Left lung (tissue), 14 donors: ENCODE results near the gene ZNF780A. TPM values are rescaled to one million over a fixed set of nuclear protein-coding genes. Genes with fewer than 3 reads are reported as not detected.

ENCODE experiments used
- ATAC-seq: fragments of 200-7000 bp; cut with Tn5 transposase; one replicate; pipeline ENCODE4 v1.9.1; 2020; ENCODE audit warnings: moderate library complexity
- DNase-seq, 4 donors: peaks; one replicate each; pipeline ENCODE4 v3.0.0-alpha.2; 2013 to 2020
- H3K27ac ChIP-seq, 2 donors: fragments of 200-600 bp; sonication (generic) in 1 of 2; one replicate each; pipeline versions ENCODE4 v1.5.0 to v1.8.0; 2020 to 2021
- H3K27me3 ChIP-seq, 2 donors: fragments of 200-600 bp; sonication (generic) in 1 of 2; one replicate each; pipeline versions ENCODE4 v1.5.0 to v1.8.0; 2020 to 2021
- H3K36me3 ChIP-seq, 2 donors: fragments of 200-600 bp; sonication (generic) in 1 of 2; one replicate each; pipeline versions ENCODE4 v1.5.0 to v1.8.0; 2020 to 2021
- H3K4me1 ChIP-seq, 2 donors: fragments of 200-600 bp; one replicate each; pipeline ENCODE4 v1.8.0; 2021
- H3K4me3 ChIP-seq, 2 donors: fragments of 200-600 bp; sonication (generic) in 1 of 2; one replicate each; pipeline versions ENCODE4 v1.5.0 to v1.8.0; 2020 to 2021; ENCODE audit warnings: mild to moderate bottlenecking in 1 of 2
- H3K9me3 ChIP-seq, 2 donors: fragments of 200-600 bp; sonication (generic) in 1 of 2; one replicate each; pipeline versions ENCODE4 v1.5.0 to v1.8.0; 2020 to 2021
- CTCF ChIP-seq, 2 donors: fragments of 200-600 bp; sonication (generic) in 1 of 2; IDR thresholded peaks; one replicate each; pipeline versions ENCODE4 v1.5.0 to v1.8.0; 2021; ENCODE audit warnings: antibody characterized with exemption in 2 of 2
- intact Hi-C, 2 donors: fragments of 100-400 bp; cut with DNase I; formaldehyde crosslinking; loops; one replicate each; pipeline versions ENCODE4 v1.11.2 to v1.14.2; 2022
- long read RNA-seq, 12 donors: library from polyadenylated mRNA in 2 of 12; unstranded in 2 of 12; transcript quantifications; one replicate each; pipeline ENCODE4 v2.0.0 and lab custom pipeline, GENCODE V29; 2019 to 2026
- polyA plus RNA-seq, 6 donors: library from polyadenylated mRNA; unstranded; fragments of 120-200 nt; gene quantifications; one replicate each; pipeline ENCODE4 v1.2.1, GENCODE V29; 2013; ENCODE audit not compliant: insufficient read length in 6 of 6
- total RNA-seq, 2 donors: library from RNA; stranded (reverse); fragmentation: NEBNext Ultra II Directional; extraction: Animal tissue kit (Norgen Biotek cat#: 25700); gene quantifications; one replicate each; pipeline ENCODE4 v1.2.1, GENCODE V29; 2021
- donor health status: DM: no; HTN: yes; CAD: no.
- donor health status: DM: no; HTN: no; CAD: no.

The ZNF780A gene
- total RNA-seq (10 to 100 TPM; 20.4 to 21.2 TPM), polyA plus RNA-seq (10 to 100 TPM; 14.7 to 19.4 (median 18.1) TPM)
- long read RNA-seq, donor 1, partial matches to known transcripts, result 0 of 4 reads
- long read RNA-seq, donor 1, other reads (novel, unspliced or antisense), result 0 of 4 reads
- long read RNA-seq, donor 2, partial matches to known transcripts, result 0 of 2 reads
- long read RNA-seq, donor 2, other reads (novel, unspliced or antisense), result 0 of 2 reads
- long read RNA-seq, donor 3, partial matches to known transcripts, result 0 of 2 reads
- long read RNA-seq, donor 3, other reads (novel, unspliced or antisense), result 0 of 2 reads
- long read RNA-seq, donor 4, partial matches to known transcripts, result 0 of 1 reads
- long read RNA-seq, donor 4, other reads (novel, unspliced or antisense), result 0 of 1 reads
- long read RNA-seq, donor 5, partial matches to known transcripts, result 0 of 3 reads
- long read RNA-seq, donor 5, other reads (novel, unspliced or antisense), result 0 of 3 reads
- long read RNA-seq, donor 6, partial matches to known transcripts, result 0 of 1 reads
- long read RNA-seq, donor 6, other reads (novel, unspliced or antisense), result 0 of 1 reads
- long read RNA-seq, donor 7, result 0 reads
- long read RNA-seq, donor 8, partial matches to known transcripts, result 0 of 1 reads
- long read RNA-seq, donor 8, other reads (novel, unspliced or antisense), result 0 of 1 reads
- long read RNA-seq, donor 9, result 0 reads
- long read RNA-seq, donor 10, full-length matches to known transcripts, result 3 of 4 reads
- long read RNA-seq, donor 10, partial matches to known transcripts, result 0 of 4 reads
- long read RNA-seq, donor 10, other reads (novel, unspliced or antisense), result 1 of 4 reads
- long read RNA-seq, donor 11, result 0 reads
- long read RNA-seq, donor 12, partial matches to known transcripts, result 11 of 12 reads
- long read RNA-seq, donor 12, other reads (novel, unspliced or antisense), result 0 of 12 reads

DNA sequence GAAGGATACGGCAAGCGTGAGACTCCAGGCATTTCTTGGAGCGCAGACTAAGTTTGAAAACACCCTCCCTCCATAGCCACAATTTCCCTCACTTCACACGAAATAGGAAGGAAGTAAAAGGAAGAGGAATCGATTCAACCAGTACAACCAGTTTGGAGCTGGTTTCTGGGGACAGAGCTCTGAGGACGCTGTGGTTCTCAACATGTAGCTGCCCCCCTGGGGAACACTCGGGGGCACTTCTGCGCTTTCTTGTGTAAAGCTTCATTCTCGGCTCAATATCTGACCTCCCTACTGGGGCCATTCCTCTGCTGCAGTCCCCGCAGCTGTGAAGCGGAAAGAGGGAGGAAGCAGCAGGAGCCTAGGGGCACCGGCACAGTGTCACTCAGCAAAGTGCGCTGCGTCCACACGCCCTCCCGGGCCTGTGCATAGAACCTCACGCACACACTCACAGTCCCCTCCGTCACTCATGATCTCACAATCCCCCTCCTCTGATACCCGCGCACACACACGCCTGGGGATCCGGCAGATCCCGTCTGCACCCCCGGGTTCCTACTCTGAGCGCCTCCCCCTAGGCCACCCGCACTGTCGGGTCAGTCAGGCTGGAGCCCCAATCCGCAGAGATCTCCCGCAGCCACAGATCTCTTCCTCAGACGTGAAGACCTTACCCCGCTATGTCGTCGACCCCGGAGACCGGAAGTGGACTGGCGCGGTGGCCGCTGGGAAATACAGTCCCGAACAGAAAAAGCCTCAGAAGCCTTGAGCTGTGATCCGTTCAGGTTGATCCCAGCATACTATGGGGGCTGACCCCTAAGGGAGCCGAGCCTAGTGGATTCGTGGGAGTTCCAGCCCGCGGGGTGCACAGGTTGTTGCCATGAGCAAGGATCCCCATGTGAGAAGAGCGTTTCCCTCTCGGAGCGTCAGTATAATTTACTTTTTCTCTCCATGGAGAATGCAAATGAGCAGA, at the start of gene ZNF780A:
ZNF780A (minus strand) TSS at position 703 of the 964 bp plus-strand sequence. CDS start 6,190 bp downstream, outside the sequence.
- H3K4me3 ChIP-seq, result peak within 1 kb of the TSS; percentile 55 to 73
- peaks cover 13 to 18% of the 10 kb centered on the region in 2 donors for H3K4me1 ChIP-seq
- peak; percentile 97 for ATAC-seq
- no peaks in the 10 kb centered on the region for H3K36me3 ChIP-seq
- peak; percentile 79 to 94 (median 86) for DNase-seq
- peak within 1 kb of the TSS; percentile 89 to 99 for H3K27ac ChIP-seq
- intact Hi-C loops, result no loop called here
- TF ChIP-seq CTCF (IDR thresholded peaks at IDR 0.05), result no peak
- H3K9me3 ChIP-seq, result no peaks in the 10 kb centered on the region
- peaks cover 0 to 6% of the 10 kb centered on the region in 2 donors for H3K27me3 ChIP-seq

- peaks cover 0 to 18% of the 10 kb centered on the region in 2 donors for H3K27me3 ChIP-seq
- TF ChIP-seq CTCF (IDR thresholded peaks at IDR 0.05), result peak; percentile 48 to 58
- DNase-seq (peak in 2 of 4 donors; percentile 31 to 49), ATAC-seq (peak; percentile 76)
- H3K4me3 ChIP-seq, result no peak overlapping the region
- H3K4me1 ChIP-seq, result peaks cover 0 to 10% of the 10 kb centered on the region in 2 donors
- intact Hi-C loops, result loop anchor here in 1 of 2 donors (10.0 kb wide), 1 partner anchor 75 kb away; the partner anchor contains the start of gene TTC9B
- H3K36me3 ChIP-seq, result no peaks in the 10 kb centered on the region
- H3K27ac ChIP-seq, result no peak overlapping the region
- H3K9me3 ChIP-seq, result no peaks in the 10 kb centered on the region
Observed at GRCh38 chr19:40139533-40140287, 49.0 kb upstream of the ZNF780A start.

DNA sequence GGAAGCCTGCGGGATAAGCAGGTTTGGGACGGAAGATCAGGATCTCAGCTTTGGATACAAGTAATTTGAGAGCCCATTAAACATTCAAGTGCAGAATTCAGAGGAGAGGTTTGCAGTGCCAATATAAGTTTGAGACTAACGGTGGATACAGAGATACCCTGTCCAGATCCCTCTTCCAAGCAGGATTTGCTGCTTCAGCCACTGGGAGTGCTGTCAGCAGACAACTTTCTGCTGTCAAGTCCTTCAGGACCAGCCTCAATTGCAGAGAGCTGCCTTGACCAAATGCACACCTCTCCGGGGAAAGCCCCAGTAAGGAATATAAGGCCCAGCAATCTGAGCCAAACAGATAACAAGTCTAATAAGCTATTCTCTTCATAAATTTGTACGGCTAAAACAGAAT, 46.1 kb upstream of the ZNF780A start:
- Histone ChIP-seq H3K9me3 (no peaks in the 10 kb centered on the region), H3K4me1 (no peaks in the 10 kb centered on the region), H3K27me3 (peaks cover 0 to 31% of the 10 kb centered on the region in 2 donors), H3K27ac (no peak overlapping the region), H3K36me3 (no peaks in the 10 kb centered on the region), H3K4me3 (no peak overlapping the region)
- TF ChIP-seq CTCF (IDR thresholded peaks at IDR 0.05), result no peak
- DNase-seq (no peak), ATAC-seq (no peak)
- intact Hi-C loops, result loop anchor here in 1 of 2 donors (10.0 kb wide), 1 partner anchor 78 kb away; the partner anchor contains the start of gene TTC9B

DNA sequence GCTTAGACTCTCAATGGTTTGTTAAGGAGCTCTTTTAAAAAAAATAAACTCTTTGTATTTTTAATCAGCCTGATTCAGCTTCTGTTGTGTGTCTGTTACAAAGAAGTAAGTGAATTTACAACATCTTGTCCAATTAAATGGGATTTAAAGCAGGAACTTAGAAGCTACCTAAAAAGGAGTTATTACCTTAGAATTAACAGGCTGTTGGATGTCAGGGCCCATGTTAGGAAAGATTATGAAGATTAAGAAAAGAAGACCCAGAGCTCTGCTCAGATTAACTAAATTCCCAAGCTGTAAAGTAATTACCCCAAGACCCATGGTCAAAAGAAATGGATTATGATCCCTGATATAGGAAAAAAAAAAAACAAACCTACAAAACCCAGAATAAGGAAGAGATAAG, 44.1 kb upstream of the ZNF780A start:
- H3K4me3 ChIP-seq, result no peak overlapping the region
- H3K36me3 ChIP-seq, result no peaks in the 10 kb centered on the region
- no peak for TF ChIP-seq CTCF (IDR thresholded peaks at IDR 0.05)
- no peak for DNase-seq
- H3K4me1 ChIP-seq, result no peaks in the 10 kb centered on the region
- no peaks in the 10 kb centered on the region for H3K9me3 ChIP-seq
- no peak overlapping the region for H3K27ac ChIP-seq
- no peak for ATAC-seq
- peaks cover 0 to 42% of the 10 kb centered on the region in 2 donors for H3K27me3 ChIP-seq
- intact Hi-C loops, result loop anchor here in 1 of 2 donors (10.0 kb wide), 1 partner anchor 80 kb away; the partner anchor contains the start of gene TTC9B
